Panc1 (cell line): Measurements from ENCODE around the gene PDCL2.

Experiments used
- POLR2AphosphoS5 ChIP-seq: IDR thresholded peaks from 2 replicates; pipeline ENCODE4 v1.6.1; 2012; ENCODE audit warnings: mild to moderate bottlenecking, low read depth, low read length, moderate library complexity
- SIN3A ChIP-seq: IDR thresholded peaks from 2 replicates; pipeline ENCODE4 v1.6.1; 2012; ENCODE audit warnings: low read depth, mild to moderate bottlenecking, low read length, moderate library complexity, borderline replicate concordance; ENCODE audit not compliant: insufficient read depth
- TCF7L2 ChIP-seq: IDR thresholded peaks from 2 replicates; pipeline ENCODE4 v1.6.1; 2011; ENCODE audit warnings: mild to moderate bottlenecking, low read depth, low read length, inconsistent platforms
- TF ChIP-seq, protein P1 (sequence below): fragments of 450-650 bp; IDR thresholded peaks from 2 replicates; pipeline ENCODE4 v1.5.1; 2017; ENCODE audit warnings: mild to moderate bottlenecking
- TF ChIP-seq, protein P2 (sequence below), 2 experiments: IDR thresholded peaks; 2 replicates each; pipeline ENCODE4 v1.6.1; 2011 to 2012; ENCODE audit warnings: low read depth in 2 of 2, control low read depth in 1 of 2, low read length in 1 of 2, mild to moderate bottlenecking in 1 of 2, moderate library complexity in 1 of 2; ENCODE audit not compliant: insufficient read depth in 1 of 2

DNA sequence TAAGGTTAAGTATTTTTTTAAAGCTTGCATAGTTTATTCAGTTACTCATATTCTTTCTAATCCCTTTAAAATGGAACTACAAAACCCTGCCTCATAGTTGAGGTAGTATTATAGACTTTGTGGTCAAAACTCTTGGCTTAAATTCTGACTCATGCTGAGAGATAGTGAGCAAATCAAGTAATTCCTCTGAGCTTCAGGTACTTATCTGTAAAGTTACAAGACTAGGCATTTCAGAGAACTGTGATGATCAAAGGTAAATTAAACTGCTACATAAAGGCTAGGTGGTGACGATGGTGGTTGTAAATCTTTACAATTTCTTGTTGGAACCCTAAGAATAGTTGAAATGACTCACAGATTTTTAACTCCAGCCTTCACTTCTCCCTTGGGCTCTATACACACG is 42.2 kb downstream of the PDCL2 start:
- TF ChIP-seq POLR2AphosphoS5 (no peak), SIN3A (no peak), TCF7L2 (no peak)
- TF ChIP-seq, protein P1, sequence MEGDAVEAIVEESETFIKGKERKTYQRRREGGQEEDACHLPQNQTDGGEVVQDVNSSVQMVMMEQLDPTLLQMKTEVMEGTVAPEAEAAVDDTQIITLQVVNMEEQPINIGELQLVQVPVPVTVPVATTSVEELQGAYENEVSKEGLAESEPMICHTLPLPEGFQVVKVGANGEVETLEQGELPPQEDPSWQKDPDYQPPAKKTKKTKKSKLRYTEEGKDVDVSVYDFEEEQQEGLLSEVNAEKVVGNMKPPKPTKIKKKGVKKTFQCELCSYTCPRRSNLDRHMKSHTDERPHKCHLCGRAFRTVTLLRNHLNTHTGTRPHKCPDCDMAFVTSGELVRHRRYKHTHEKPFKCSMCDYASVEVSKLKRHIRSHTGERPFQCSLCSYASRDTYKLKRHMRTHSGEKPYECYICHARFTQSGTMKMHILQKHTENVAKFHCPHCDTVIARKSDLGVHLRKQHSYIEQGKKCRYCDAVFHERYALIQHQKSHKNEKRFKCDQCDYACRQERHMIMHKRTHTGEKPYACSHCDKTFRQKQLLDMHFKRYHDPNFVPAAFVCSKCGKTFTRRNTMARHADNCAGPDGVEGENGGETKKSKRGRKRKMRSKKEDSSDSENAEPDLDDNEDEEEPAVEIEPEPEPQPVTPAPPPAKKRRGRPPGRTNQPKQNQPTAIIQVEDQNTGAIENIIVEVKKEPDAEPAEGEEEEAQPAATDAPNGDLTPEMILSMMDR: no peak
- TF ChIP-seq, protein P2, sequence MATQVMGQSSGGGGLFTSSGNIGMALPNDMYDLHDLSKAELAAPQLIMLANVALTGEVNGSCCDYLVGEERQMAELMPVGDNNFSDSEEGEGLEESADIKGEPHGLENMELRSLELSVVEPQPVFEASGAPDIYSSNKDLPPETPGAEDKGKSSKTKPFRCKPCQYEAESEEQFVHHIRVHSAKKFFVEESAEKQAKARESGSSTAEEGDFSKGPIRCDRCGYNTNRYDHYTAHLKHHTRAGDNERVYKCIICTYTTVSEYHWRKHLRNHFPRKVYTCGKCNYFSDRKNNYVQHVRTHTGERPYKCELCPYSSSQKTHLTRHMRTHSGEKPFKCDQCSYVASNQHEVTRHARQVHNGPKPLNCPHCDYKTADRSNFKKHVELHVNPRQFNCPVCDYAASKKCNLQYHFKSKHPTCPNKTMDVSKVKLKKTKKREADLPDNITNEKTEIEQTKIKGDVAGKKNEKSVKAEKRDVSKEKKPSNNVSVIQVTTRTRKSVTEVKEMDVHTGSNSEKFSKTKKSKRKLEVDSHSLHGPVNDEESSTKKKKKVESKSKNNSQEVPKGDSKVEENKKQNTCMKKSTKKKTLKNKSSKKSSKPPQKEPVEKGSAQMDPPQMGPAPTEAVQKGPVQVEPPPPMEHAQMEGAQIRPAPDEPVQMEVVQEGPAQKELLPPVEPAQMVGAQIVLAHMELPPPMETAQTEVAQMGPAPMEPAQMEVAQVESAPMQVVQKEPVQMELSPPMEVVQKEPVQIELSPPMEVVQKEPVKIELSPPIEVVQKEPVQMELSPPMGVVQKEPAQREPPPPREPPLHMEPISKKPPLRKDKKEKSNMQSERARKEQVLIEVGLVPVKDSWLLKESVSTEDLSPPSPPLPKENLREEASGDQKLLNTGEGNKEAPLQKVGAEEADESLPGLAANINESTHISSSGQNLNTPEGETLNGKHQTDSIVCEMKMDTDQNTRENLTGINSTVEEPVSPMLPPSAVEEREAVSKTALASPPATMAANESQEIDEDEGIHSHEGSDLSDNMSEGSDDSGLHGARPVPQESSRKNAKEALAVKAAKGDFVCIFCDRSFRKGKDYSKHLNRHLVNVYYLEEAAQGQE (IDR thresholded peaks at IDR 0.05; ENCODE audit: insufficient read depth in 1 of 2, low read depth in 2 of 2, low read length in 1 of 2): no peak
